GM21737 (cell line): Measurements from ENCODE around the gene DLG2.

Experiments
- ATAC-seq: cut with Tn5 transposase; IDR thresholded peaks from one replicate; pipeline ENCODE4 v1.9.1; 2021; ENCODE audit warnings: mild to moderate bottlenecking, moderate library complexity; ENCODE audit not compliant: unreplicated experiment

DLG2 gene

GRCh38 chr11:85132851-85133585 lies 494.1 kb downstream of the DLG2 start:
- ATAC-seq = no peak

- ATAC-seq = no peak
These were observed 499.8 kb downstream of the DLG2 start for GRCh38 chr11:85127349-85127748.

GRCh38 chr11:85123752-85124231 lies 503.4 kb downstream of the DLG2 start:
- ATAC-seq = peak; percentile 90

GRCh38 chr11:85118151-85118550 lies 509.0 kb downstream of the DLG2 start:
- no peak for ATAC-seq

GRCh38 chr11:85115798-85116197 lies 511.3 kb downstream of the DLG2 start:
- no peak for ATAC-seq

- no peak for ATAC-seq
These were observed 512.4 kb downstream of the DLG2 start for GRCh38 chr11:85114786-85115185.

GRCh38 chr11:85110246-85110645 lies 516.9 kb downstream of the DLG2 start:
- peak; percentile 91 for ATAC-seq

- ATAC-seq = peak; percentile 73
These were observed 518.0 kb downstream of the DLG2 start for GRCh38 chr11:85109141-85109540.

- no peak for ATAC-seq
These were observed 521.3 kb downstream of the DLG2 start for GRCh38 chr11:85105868-85106267.

GRCh38 chr11:85099522-85099921 lies 527.6 kb downstream of the DLG2 start:
- ATAC-seq = no peak

- ATAC-seq = no peak
These were observed 528.1 kb downstream of the DLG2 start for GRCh38 chr11:85098996-85099395.

- ATAC-seq = peak; percentile 56
These were observed 530.2 kb downstream of the DLG2 start for GRCh38 chr11:85096939-85097338.

- ATAC-seq = no peak
These were observed 531.9 kb downstream of the DLG2 start for GRCh38 chr11:85095239-85095638.

GRCh38 chr11:85094795-85095194 lies 532.3 kb downstream of the DLG2 start:
- ATAC-seq = no peak

- no peak for ATAC-seq
These were observed 537.5 kb downstream of the DLG2 start for GRCh38 chr11:85089654-85090053.

- no peak for ATAC-seq
These were observed 538.9 kb downstream of the DLG2 start for GRCh38 chr11:85088286-85088685.

- ATAC-seq = no peak
These were observed 540.5 kb downstream of the DLG2 start for GRCh38 chr11:85086504-85087284.

GRCh38 chr11:85076535-85077330 lies 550.4 kb downstream of the DLG2 start:
- no peak for ATAC-seq

GRCh38 chr11:85062659-85063058 lies 564.5 kb downstream of the DLG2 start:
- peak; percentile 99 for ATAC-seq

GRCh38 chr11:85052636-85053035 lies 574.5 kb downstream of the DLG2 start:
- no peak for ATAC-seq

GRCh38 chr11:85048801-85049200 lies 578.3 kb downstream of the DLG2 start:
- no peak for ATAC-seq
